Suprapubic skin (tissue), 4 donors: ENCODE results near the gene MYO16.

Source experiments
- EP300 ChIP-seq: sonication (generic); formaldehyde crosslinking; IDR thresholded peaks from one replicate; pipeline ENCODE4 v1.6.1; 2017; ENCODE audit warnings: antibody characterized with exemption
- POLR2AphosphoS5 ChIP-seq, 3 donors: sonication (generic); formaldehyde crosslinking; IDR thresholded peaks; one replicate each; pipeline ENCODE4 v1.6.1; 2017; ENCODE audit warnings: antibody characterized with exemption in 3 of 3
- TF ChIP-seq, protein P1 (sequence below), 2 donors: fragments of 200-600 bp in 1 of 2; fragments of 450-650 bp in 1 of 2; sonication (generic) in 1 of 2; IDR thresholded peaks; one replicate each; pipeline ENCODE4 v1.5.1; 2016 to 2019; ENCODE audit warnings: antibody characterized with exemption in 2 of 2, mild to moderate bottlenecking in 1 of 2, moderate library complexity in 1 of 2

DNA sequence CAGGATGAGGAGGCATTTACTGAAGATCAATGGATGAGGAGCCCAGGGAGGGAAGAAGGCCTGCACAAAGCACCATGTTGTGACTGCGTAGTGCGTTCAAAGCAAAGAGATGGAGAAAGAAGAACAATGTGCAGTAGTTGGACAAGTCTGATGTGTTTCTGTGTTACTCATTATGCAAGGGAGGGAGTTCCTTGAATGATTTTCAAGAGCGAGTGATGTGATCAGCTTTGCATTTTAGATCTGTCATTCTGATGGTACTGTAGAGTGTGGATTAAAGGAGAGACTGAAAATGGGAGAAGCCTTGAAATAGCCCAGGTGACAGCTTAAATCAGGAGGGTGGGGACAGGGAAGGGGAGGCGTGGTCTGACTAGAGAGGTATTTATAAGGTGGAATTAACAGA is 9.5 kb downstream of the MYO16 start:
- TF ChIP-seq, protein P1, sequence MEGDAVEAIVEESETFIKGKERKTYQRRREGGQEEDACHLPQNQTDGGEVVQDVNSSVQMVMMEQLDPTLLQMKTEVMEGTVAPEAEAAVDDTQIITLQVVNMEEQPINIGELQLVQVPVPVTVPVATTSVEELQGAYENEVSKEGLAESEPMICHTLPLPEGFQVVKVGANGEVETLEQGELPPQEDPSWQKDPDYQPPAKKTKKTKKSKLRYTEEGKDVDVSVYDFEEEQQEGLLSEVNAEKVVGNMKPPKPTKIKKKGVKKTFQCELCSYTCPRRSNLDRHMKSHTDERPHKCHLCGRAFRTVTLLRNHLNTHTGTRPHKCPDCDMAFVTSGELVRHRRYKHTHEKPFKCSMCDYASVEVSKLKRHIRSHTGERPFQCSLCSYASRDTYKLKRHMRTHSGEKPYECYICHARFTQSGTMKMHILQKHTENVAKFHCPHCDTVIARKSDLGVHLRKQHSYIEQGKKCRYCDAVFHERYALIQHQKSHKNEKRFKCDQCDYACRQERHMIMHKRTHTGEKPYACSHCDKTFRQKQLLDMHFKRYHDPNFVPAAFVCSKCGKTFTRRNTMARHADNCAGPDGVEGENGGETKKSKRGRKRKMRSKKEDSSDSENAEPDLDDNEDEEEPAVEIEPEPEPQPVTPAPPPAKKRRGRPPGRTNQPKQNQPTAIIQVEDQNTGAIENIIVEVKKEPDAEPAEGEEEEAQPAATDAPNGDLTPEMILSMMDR (IDR thresholded peaks at IDR 0.05), result no peak
- TF ChIP-seq POLR2AphosphoS5 (IDR thresholded peaks at IDR 0.05) (no peak), EP300 (no peak)
